ENCODE results near the gene XRCC4. TPM values are rescaled to one million over a fixed set of nuclear protein-coding genes. Genes with fewer than 3 reads are reported as not detected.

Gene XRCC4
- total RNA-seq, 2 donors from 2014 or later = 6.4 to 6.8 TPM

- Histone ChIP-seq H3K27me3 (no peaks in the 10 kb centered on the region), H3K9me3 (peaks cover 0 to 10% of the 10 kb centered on the region in 2 donors), H3K27ac (no peak overlapping the region), H3K36me3 (no peaks in the 10 kb centered on the region), H3K4me1 (no peaks in the 10 kb centered on the region), H3K4me3 (no peak overlapping the region)
- TF ChIP-seq CTCF (IDR thresholded peaks at IDR 0.05) = no peak
- no peak for DNase-seq (ENCODE audit: low spot score)
These were observed 235.3 kb downstream of the XRCC4 start for GRCh38 chr5:83312663-83313062.

GRCh38 chr5:83313436-83313835 lies 236.1 kb downstream of the XRCC4 start:
- Histone ChIP-seq H3K27me3 (no peaks in the 10 kb centered on the region), H3K9me3 (peaks cover 0 to 10% of the 10 kb centered on the region in 2 donors), H3K4me3 (no peak overlapping the region), H3K36me3 (no peaks in the 10 kb centered on the region), H3K27ac (no peak overlapping the region), H3K4me1 (no peaks in the 10 kb centered on the region)
- TF ChIP-seq CTCF (IDR thresholded peaks at IDR 0.05) = no peak
- DNase-seq (ENCODE audit: low spot score) = no peak

- Histone ChIP-seq H3K27me3 (no peaks in the 10 kb centered on the region), H3K4me3 (no peak overlapping the region), H3K27ac (no peak overlapping the region), H3K9me3 (no peaks in the 10 kb centered on the region), H3K36me3 (no peaks in the 10 kb centered on the region), H3K4me1 (no peaks in the 10 kb centered on the region)
- DNase-seq (ENCODE audit: low spot score) = no peak
- TF ChIP-seq CTCF (IDR thresholded peaks at IDR 0.05) = no peak
These were observed 244.2 kb downstream of the XRCC4 start for GRCh38 chr5:83321483-83322055.

- no peak overlapping the region for H3K4me3 ChIP-seq
- H3K36me3 ChIP-seq = no peaks in the 10 kb centered on the region
- H3K4me1 ChIP-seq = no peaks in the 10 kb centered on the region
- H3K9me3 ChIP-seq = no peaks in the 10 kb centered on the region
- TF ChIP-seq CTCF (IDR thresholded peaks at IDR 0.05) = no peak
- DNase-seq (ENCODE audit: low spot score) = no peak
- H3K27me3 ChIP-seq = no peaks in the 10 kb centered on the region
- H3K27ac ChIP-seq = no peak overlapping the region
These were observed 245.1 kb downstream of the XRCC4 start for GRCh38 chr5:83322273-83322924.

GRCh38 chr5:83323557-83324180 lies 246.3 kb downstream of the XRCC4 start:
- Histone ChIP-seq H3K4me1 (no peaks in the 10 kb centered on the region), H3K27me3 (no peaks in the 10 kb centered on the region), H3K27ac (no peak overlapping the region), H3K9me3 (no peaks in the 10 kb centered on the region), H3K4me3 (no peak overlapping the region), H3K36me3 (no peaks in the 10 kb centered on the region)
- no peak for TF ChIP-seq CTCF (IDR thresholded peaks at IDR 0.05)
- no peak for DNase-seq (ENCODE audit: low spot score)
